Retina (tissue), 1 donor: ENCODE results near the gene NME2.
"Not testable (repeated sequence)": the region's sequence is repeated elsewhere in the genome, so short reads cannot be mapped to it uniquely, and the experiment has no call there.

Source experiments
- DNase-seq: peaks from one replicate; pipeline ENCODE4 v3.0.0-alpha.2; 2016

Gene NME2

GRCh38 chr17:51153210-51154072 lies 12.8 kb upstream of the NME2 start, which contains the start of gene NME1:
Gene NME1, plus strand, starts transcription at chr17:51153559. Its CDS starts 2,096 bp downstream, at chr17:51155655.
- DNase-seq: peak; percentile 98

- no peak for DNase-seq
Measured at GRCh38 chr17:51154176-51154575, 12.0 kb upstream of the NME2 start.

GRCh38 chr17:51155416-51155815 lies 10.8 kb upstream of the NME2 start:
- DNase-seq: no peak

GRCh38 chr17:51159604-51160003 lies 6.6 kb upstream of the NME2 start:
- no peak for DNase-seq

- DNase-seq: no peak
Measured at GRCh38 chr17:51161541-51161940, 4.7 kb upstream of the NME2 start.

- DNase-seq: no peak
Measured at GRCh38 chr17:51164911-51165679, 1.1 kb upstream of the NME2 start.

GRCh38 chr17:51165680-51166197 lies 472 bp upstream of the NME2 start:
- no peak for DNase-seq

- DNase-seq: peak; percentile 80
Measured at GRCh38 chr17:51166987-51167931, 1.0 kb downstream of the NME2 start.

GRCh38 chr17:51169340-51169739 lies 3.1 kb downstream of the NME2 start:
- DNase-seq: no peak

GRCh38 chr17:51170736-51171135 lies 4.5 kb downstream of the NME2 start:
- DNase-seq: no peak

- DNase-seq: not testable (repeated sequence)
Measured at GRCh38 chr17:51172030-51172429, 5.8 kb downstream of the NME2 start.

GRCh38 chr17:51180486-51180885 lies 14.3 kb downstream of the NME2 start:
- no peak for DNase-seq

GRCh38 chr17:51184124-51184523 lies 17.9 kb downstream of the NME2 start:
- DNase-seq: no peak

- DNase-seq: no peak
Measured at GRCh38 chr17:51185763-51186332, 19.6 kb downstream of the NME2 start.

- no peak for DNase-seq
Measured at GRCh38 chr17:51188271-51188833, 22.1 kb downstream of the NME2 start.

GRCh38 chr17:51189162-51189561 lies 23.0 kb downstream of the NME2 start:
- DNase-seq: no peak

GRCh38 chr17:51189628-51190027 lies 23.4 kb downstream of the NME2 start:
- DNase-seq: no peak

- no peak for DNase-seq
Measured at GRCh38 chr17:51191895-51192294, 25.7 kb downstream of the NME2 start.

GRCh38 chr17:51197754-51198153 lies 31.5 kb downstream of the NME2 start:
- DNase-seq: no peak

- DNase-seq: no peak
Measured at GRCh38 chr17:51200295-51200694, 34.1 kb downstream of the NME2 start.

- no peak for DNase-seq
Measured at GRCh38 chr17:51200846-51201245, 34.6 kb downstream of the NME2 start.

GRCh38 chr17:51203838-51204237 lies 37.6 kb downstream of the NME2 start:
- DNase-seq: no peak
